Measurements from ENCODE around the gene HOOK1.

HOOK1 gene

GRCh38 chr1:59814901-59815825, at the start of gene HOOK1:
TSS of gene HOOK1 (plus strand) at chr1:59814949. CDS start at chr1:59815118, 169 bp downstream.
- no peak for DNase-seq

GRCh38 chr1:59765011-59765730, 49.6 kb upstream of the HOOK1 start:
- no peak for DNase-seq

- DNase-seq: no peak
Observed at GRCh38 chr1:59766227-59766855, 48.4 kb upstream of the HOOK1 start.

GRCh38 chr1:59767119-59767518, 47.6 kb upstream of the HOOK1 start:
- no peak for DNase-seq

GRCh38 chr1:59768792-59769735, 45.7 kb upstream of the HOOK1 start:
- no peak for DNase-seq

- DNase-seq: no peak
Observed at GRCh38 chr1:59769736-59770095, 45.0 kb upstream of the HOOK1 start.

GRCh38 chr1:59771361-59771760, 43.4 kb upstream of the HOOK1 start:
- no peak for DNase-seq

- DNase-seq: no peak
Observed at GRCh38 chr1:59775480-59775879, 39.3 kb upstream of the HOOK1 start.

- DNase-seq: no peak
Observed at GRCh38 chr1:59776960-59777852, 37.5 kb upstream of the HOOK1 start.

- no peak for DNase-seq
Observed at GRCh38 chr1:59779949-59780348, 34.8 kb upstream of the HOOK1 start.

GRCh38 chr1:59788825-59789224, 25.9 kb upstream of the HOOK1 start:
- no peak for DNase-seq

- DNase-seq: no peak
Observed at GRCh38 chr1:59798600-59798999, 16.1 kb upstream of the HOOK1 start.

- DNase-seq: no peak
Observed at GRCh38 chr1:59803458-59804038, 11.2 kb upstream of the HOOK1 start.

- no peak for DNase-seq
Observed at GRCh38 chr1:59804301-59804700, 10.4 kb upstream of the HOOK1 start.

- no peak for DNase-seq
Observed at GRCh38 chr1:59805554-59805953, 9.2 kb upstream of the HOOK1 start.

- DNase-seq: peak; percentile 83
Observed at GRCh38 chr1:59814180-59814900, 409 bp upstream of the HOOK1 start.

- no peak for DNase-seq
Observed at GRCh38 chr1:59815892-59816291, 1.1 kb downstream of the HOOK1 start.

- no peak for DNase-seq
Observed at GRCh38 chr1:59816318-59816878, 1.6 kb downstream of the HOOK1 start.

GRCh38 chr1:59819566-59820438, 5.1 kb downstream of the HOOK1 start:
- DNase-seq: no peak

Measured in stimulated activated CD4-positive, alpha-beta T cell treated with anti-CD3 and anti-CD28 coated beads, Interleukin-4, amount 100 ng/mL, for 1 hour (primary cell).